PC-3 (cell line): ENCODE results near the gene UTS2B. TPM values are rescaled to one million over a fixed set of nuclear protein-coding genes. Genes with fewer than 3 reads are reported as not detected.

ENCODE experiments used
- ATAC-seq: fragments of 200-7000 bp; cut with Tn5 transposase; 2 replicates; pipeline ENCODE4 v1.9.1; 2020; ENCODE audit warnings: mild to moderate bottlenecking, moderate library complexity
- BruUV-seq: library from RNA; stranded (reverse); fragments of 400-500 nt; replicated peaks from 2 replicates; lab custom pipeline; 2021; lab: Mats Ljungman, UMichigan
- CTCF ChIA-PET: fragments of 300-600 bp; sonication (Branson Sonifier 250); formaldehyde crosslinking; loops from one replicate; lab custom pipeline; 2022; ENCODE audit warnings: antibody characterized with exemption; lab: Charles Lee
- POLR2A ChIA-PET: fragments of 300-600 bp; sonication (Branson Sonifier 250); formaldehyde crosslinking; loops from one replicate; lab custom pipeline; 2022; ENCODE audit warnings: antibody characterized with exemption; ENCODE audit not compliant: unreplicated experiment; lab: Charles Lee
- DNase-seq: peaks from one replicate; pipeline ENCODE4 v3.0.0-alpha.2; 2015
- H2AFZ ChIP-seq: fragments of 300-600 bp; sonication (generic); 2 replicates; pipeline ENCODE4 v1.6.0; 2016; ENCODE audit warnings: antibody characterized with exemption, low read length
- H3F3A ChIP-seq: fragments of 300-600 bp; sonication (generic); one replicate; pipeline ENCODE4 v1.6.0; 2017; ENCODE audit warnings: antibody characterized with exemption, low read length, control low read depth, mild to moderate bottlenecking; ENCODE audit not compliant: unreplicated experiment
- H3K27ac ChIP-seq: fragments of 300-600 bp; sonication (generic); 2 replicates; pipeline ENCODE4 v1.5.1; 2016; ENCODE audit warnings: mild to moderate bottlenecking, low read length
- H3K27me3 ChIP-seq: fragments of 300-600 bp; sonication (generic); 2 replicates; pipeline ENCODE4 v1.6.1; 2016; ENCODE audit warnings: low read length, mixed read lengths
- H3K36me3 ChIP-seq: fragments of 300-600 bp; sonication (generic); 2 replicates; pipeline ENCODE4 v1.6.1; 2016; ENCODE audit warnings: low read depth, mixed run types, low read length, mixed read lengths
- H3K4me1 ChIP-seq: fragments of 300-600 bp; sonication (generic); 2 replicates; pipeline ENCODE4 v1.5.1; 2016; ENCODE audit warnings: low read length; ENCODE audit not compliant: insufficient read depth
- H3K4me2 ChIP-seq: fragments of 300-600 bp; sonication (generic); 2 replicates; pipeline ENCODE4 v1.6.0; 2016; ENCODE audit warnings: low read length
- H3K4me3 ChIP-seq: fragments of 300-600 bp; sonication (generic); 2 replicates; pipeline ENCODE4 v1.5.1; 2016; ENCODE audit warnings: mild to moderate bottlenecking, low read length, mixed read lengths
- H3K79me2 ChIP-seq: fragments of 300-600 bp; sonication (generic); 2 replicates; pipeline ENCODE4 v1.6.1; 2017; ENCODE audit warnings: low read length, mixed read lengths
- H3K9ac ChIP-seq: fragments of 300-600 bp; sonication (generic); 2 replicates; pipeline ENCODE4 v1.6.0; 2016; ENCODE audit warnings: mild to moderate bottlenecking, low read length
- H3K9me2 ChIP-seq: fragments of 300-600 bp; sonication (generic); replicated peaks from 2 replicates; pipeline ENCODE4 v1.6.1; 2016; ENCODE audit warnings: mixed run types, low read length, mixed read lengths
- H3K9me3 ChIP-seq: fragments of 300-600 bp; sonication (generic); 2 replicates; pipeline ENCODE4 v1.6.1; 2016; ENCODE audit warnings: low read length, mixed read lengths
- H4K20me1 ChIP-seq: fragments of 300-600 bp; sonication (generic); 2 replicates; pipeline ENCODE4 v1.6.1; 2016; ENCODE audit warnings: low read length, mixed read lengths
- CTCF ChIP-seq: fragments of 300-600 bp; sonication (generic); conservative IDR thresholded peaks from 2 replicates; pipeline ENCODE4 v1.5.1; 2017; ENCODE audit warnings: antibody characterized with exemption, low read depth, mild to moderate bottlenecking, low read length
- EZH2 ChIP-seq: fragments of 300-600 bp; sonication (generic); IDR thresholded peaks from one replicate; pipeline ENCODE4 v1.6.1; 2017; ENCODE audit warnings: antibody characterized with exemption, mild to moderate bottlenecking, low read length; ENCODE audit not compliant: unreplicated experiment
- EZH2phosphoT487 ChIP-seq: fragments of 300-600 bp; sonication (generic); IDR thresholded peaks from 2 replicates; pipeline ENCODE4 v1.6.1; 2018; ENCODE audit warnings: mild to moderate bottlenecking, antibody characterized with exemption, low read length, borderline replicate concordance
- intact Hi-C: fragments of 100-400 bp; cut with micrococcal nuclease; formaldehyde crosslinking; loops from 2 replicates; pipeline ENCODE4 v1.9.0; 2023
- total RNA-seq: library from RNA; depleted of rRNA; stranded (reverse); fragments of >200 nt; gene quantifications from 2 replicates; pipeline ENCODE4 v1.2.3, GENCODE V29; 2014

The UTS2B gene
- total RNA-seq, 1 experiment from 2014 or later = not detected

- H3K4me2 ChIP-seq = no peak overlapping the region
- H3K9ac ChIP-seq = no peak overlapping the region
- H3K9me2 ChIP-seq = no peaks in the 10 kb centered on the region
- H2AFZ ChIP-seq = no peak overlapping the region
- ChIA-PET CTCF (no interaction called here), POLR2A (no interaction called here)
- no peaks in the 10 kb centered on the region for H3K4me1 ChIP-seq
- H3K27ac ChIP-seq = no peak overlapping the region
- ATAC-seq (no peak), DNase-seq (no peak)
- no peaks in the 10 kb centered on the region for H3K36me3 ChIP-seq
- H4K20me1 ChIP-seq = no peaks in the 10 kb centered on the region
- intact Hi-C loops = no loop called here
- no peaks in the 10 kb centered on the region for H3K27me3 ChIP-seq
- H3K4me3 ChIP-seq = no peak overlapping the region
- H3K9me3 ChIP-seq = no peaks in the 10 kb centered on the region
- no peaks in the 10 kb centered on the region for H3K79me2 ChIP-seq
- no TSS peak for BruUV-seq
- TF ChIP-seq EZH2phosphoT487 (no peak), CTCF (no peak), EZH2 (no peak)
- H3F3A ChIP-seq = no peaks in the 10 kb centered on the region
These were observed 10.0 kb downstream of the UTS2B start for GRCh38 chr3:191320316-191320715.

GRCh38 chr3:191316876-191317603, 13.3 kb downstream of the UTS2B start:
- Histone ChIP-seq H3K79me2 (no peaks in the 10 kb centered on the region), H3K4me3 (no peak overlapping the region), H3K36me3 (no peaks in the 10 kb centered on the region), H3F3A (no peaks in the 10 kb centered on the region), H3K9me2 (no peaks in the 10 kb centered on the region), H3K4me2 (no peak overlapping the region), H3K27ac (no peak overlapping the region), H3K4me1 (no peaks in the 10 kb centered on the region), H3K9me3 (no peaks in the 10 kb centered on the region), H4K20me1 (no peaks in the 10 kb centered on the region), H2AFZ (no peak overlapping the region), H3K9ac (no peak overlapping the region), H3K27me3 (no peaks in the 10 kb centered on the region)
- ATAC-seq (no peak), DNase-seq (no peak)
- intact Hi-C loops = no loop called here
- ChIA-PET POLR2A (no interaction called here), CTCF (no interaction called here)
- no peak for TF ChIP-seq EZH2
- no peak for TF ChIP-seq EZH2phosphoT487
- TF ChIP-seq CTCF = no peak
- BruUV-seq = no TSS peak

- TF ChIP-seq CTCF (no peak), EZH2 (no peak), EZH2phosphoT487 (no peak)
- BruUV-seq = no TSS peak
- Histone ChIP-seq H3K9me3 (no peaks in the 10 kb centered on the region), H3K4me2 (no peak overlapping the region), H3K4me3 (no peak overlapping the region), H4K20me1 (no peaks in the 10 kb centered on the region), H3K27ac (no peak overlapping the region), H3K9me2 (no peaks in the 10 kb centered on the region), H3F3A (no peaks in the 10 kb centered on the region), H3K4me1 (no peaks in the 10 kb centered on the region), H3K36me3 (no peaks in the 10 kb centered on the region), H3K27me3 (no peaks in the 10 kb centered on the region), H3K9ac (no peak overlapping the region), H2AFZ (no peak overlapping the region), H3K79me2 (no peaks in the 10 kb centered on the region)
- no peak for ATAC-seq
- intact Hi-C loops = no loop called here
- ChIA-PET CTCF (no interaction called here), POLR2A (no interaction called here)
- DNase-seq = no peak
These were observed 16.1 kb downstream of the UTS2B start for GRCh38 chr3:191314109-191314728.
